ENCODE data around the gene ACVRL1. TPM values are rescaled to one million over a fixed set of nuclear protein-coding genes. Genes with fewer than 3 reads are reported as not detected.

ACVRL1 gene
- total and polyA plus RNA-seq, 9 of the 15 experiments (the other 6 are each of a cell fraction or from before 2014, with no cell fraction given), result 0.07 to 1.4 (median 0.30) TPM

DNA sequence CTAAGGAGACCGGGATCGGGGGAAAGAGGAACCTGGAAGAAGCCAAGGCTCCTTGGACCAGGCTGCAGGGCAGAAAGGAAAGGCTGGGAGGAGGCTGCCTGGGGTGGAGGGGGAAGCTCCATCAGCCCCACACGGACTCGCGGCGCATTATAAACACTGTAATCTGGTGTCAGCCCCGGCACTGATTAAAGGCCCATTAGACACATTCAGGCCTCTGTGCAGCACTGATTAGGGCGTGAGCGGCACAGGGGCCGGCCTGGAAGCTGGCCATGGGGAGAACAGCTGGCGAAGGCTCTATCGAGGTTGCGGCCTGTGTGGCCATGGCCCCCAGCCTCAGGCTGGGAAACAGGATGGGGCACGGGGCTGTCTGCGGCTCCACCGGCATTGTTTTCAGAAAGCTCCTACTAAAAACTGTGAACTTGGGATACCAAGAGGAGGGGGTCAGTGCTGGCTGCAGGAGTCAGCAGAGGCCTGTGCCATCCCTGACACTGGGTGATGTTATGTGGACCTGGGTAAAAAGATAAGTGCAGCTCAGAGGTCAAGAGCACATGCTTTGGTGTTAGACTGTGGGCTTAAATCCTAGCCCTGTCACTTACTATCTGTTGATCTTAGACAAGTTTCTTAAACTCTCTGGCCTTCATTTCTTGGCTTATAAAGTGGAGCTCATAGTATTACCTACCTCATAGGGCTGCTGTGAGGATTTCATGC lies 10.6 kb downstream of the ACVRL1 start (continued):
- TF ChIP-seq FOXK2 (conservative IDR thresholded peaks at IDR 0.05 in 1 of 2, IDR thresholded peaks at IDR 0.05 in 1 of 2; ENCODE audit: low read depth in 2 of 2) (peak in 1 of 2 experiments; percentile 12; a peak in 1 of 4 replicates), HDAC2 (IDR thresholded peaks at IDR 0.05) (peak; percentile 98), KDM1A (IDR thresholded peaks at IDR 0.05) (peak; percentile 99), NBN (IDR thresholded peaks at IDR 0.05; ENCODE audit: low read depth) (0 out of 2 replicates have a peak, but pooled peaks have one; percentile 39), NR2C2 (CRISPR knock-in tag; IDR thresholded peaks at IDR 0.05) (no peak), NR2C2 (tag; IDR thresholded peaks at IDR 0.05) (no peak), MYNN (IDR thresholded peaks at IDR 0.05) (peak; percentile 64; the same call in 1 of the 2 replicates), MYNN (CRISPR knock-in tag; IDR thresholded peaks at IDR 0.05) (no peak), PHF21A (IDR thresholded peaks at IDR 0.05; ENCODE audit: borderline replicate concordance, low read depth) (peak; percentile 83; the same call in 1 of the 2 replicates), NFIC (IDR thresholded peaks at IDR 0.05) (peak; percentile 94), FOXM1 (IDR thresholded peaks at IDR 0.05; ENCODE audit: low read depth) (peak; percentile 76), FOXM1 (CRISPR knock-in tag; IDR thresholded peaks at IDR 0.05; ENCODE audit: low read depth) (no peak), RCOR1 (IDR thresholded peaks at IDR 0.05; ENCODE audit: borderline replicate concordance in 1 of 2, low read depth in 2 of 2, low read length in 2 of 2) (peak; percentile 98 to 100), ZNF143 (CRISPR knock-in tag; IDR thresholded peaks at IDR 0.05) (peak; percentile 25; the same call in 1 of the 2 replicates), ZNF584 (CRISPR knock-in tag; IDR thresholded peaks at IDR 0.05; ENCODE audit: low read depth) (peak; percentile 67; the same call in 1 of the 2 replicates), ZFX (CRISPR knock-in tag; IDR thresholded peaks at IDR 0.05) (peak; percentile 87), ZNF224 (CRISPR knock-in tag; IDR thresholded peaks at IDR 0.05) (no peak), ZNF695 (CRISPR knock-in tag; IDR thresholded peaks at IDR 0.05) (no peak)
- TF ChIP-seq, protein P1, sequence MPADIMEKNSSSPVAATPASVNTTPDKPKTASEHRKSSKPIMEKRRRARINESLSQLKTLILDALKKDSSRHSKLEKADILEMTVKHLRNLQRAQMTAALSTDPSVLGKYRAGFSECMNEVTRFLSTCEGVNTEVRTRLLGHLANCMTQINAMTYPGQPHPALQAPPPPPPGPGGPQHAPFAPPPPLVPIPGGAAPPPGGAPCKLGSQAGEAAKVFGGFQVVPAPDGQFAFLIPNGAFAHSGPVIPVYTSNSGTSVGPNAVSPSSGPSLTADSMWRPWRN (IDR thresholded peaks at IDR 0.05; ENCODE audit: low read depth), result peak; percentile 86
- TF ChIP-seq, protein P2, sequence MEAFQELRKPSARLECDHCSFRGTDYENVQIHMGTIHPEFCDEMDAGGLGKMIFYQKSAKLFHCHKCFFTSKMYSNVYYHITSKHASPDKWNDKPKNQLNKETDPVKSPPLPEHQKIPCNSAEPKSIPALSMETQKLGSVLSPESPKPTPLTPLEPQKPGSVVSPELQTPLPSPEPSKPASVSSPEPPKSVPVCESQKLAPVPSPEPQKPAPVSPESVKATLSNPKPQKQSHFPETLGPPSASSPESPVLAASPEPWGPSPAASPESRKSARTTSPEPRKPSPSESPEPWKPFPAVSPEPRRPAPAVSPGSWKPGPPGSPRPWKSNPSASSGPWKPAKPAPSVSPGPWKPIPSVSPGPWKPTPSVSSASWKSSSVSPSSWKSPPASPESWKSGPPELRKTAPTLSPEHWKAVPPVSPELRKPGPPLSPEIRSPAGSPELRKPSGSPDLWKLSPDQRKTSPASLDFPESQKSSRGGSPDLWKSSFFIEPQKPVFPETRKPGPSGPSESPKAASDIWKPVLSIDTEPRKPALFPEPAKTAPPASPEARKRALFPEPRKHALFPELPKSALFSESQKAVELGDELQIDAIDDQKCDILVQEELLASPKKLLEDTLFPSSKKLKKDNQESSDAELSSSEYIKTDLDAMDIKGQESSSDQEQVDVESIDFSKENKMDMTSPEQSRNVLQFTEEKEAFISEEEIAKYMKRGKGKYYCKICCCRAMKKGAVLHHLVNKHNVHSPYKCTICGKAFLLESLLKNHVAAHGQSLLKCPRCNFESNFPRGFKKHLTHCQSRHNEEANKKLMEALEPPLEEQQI (IDR thresholded peaks at IDR 0.05), result no peak
- TF ChIP-seq, protein P3, sequence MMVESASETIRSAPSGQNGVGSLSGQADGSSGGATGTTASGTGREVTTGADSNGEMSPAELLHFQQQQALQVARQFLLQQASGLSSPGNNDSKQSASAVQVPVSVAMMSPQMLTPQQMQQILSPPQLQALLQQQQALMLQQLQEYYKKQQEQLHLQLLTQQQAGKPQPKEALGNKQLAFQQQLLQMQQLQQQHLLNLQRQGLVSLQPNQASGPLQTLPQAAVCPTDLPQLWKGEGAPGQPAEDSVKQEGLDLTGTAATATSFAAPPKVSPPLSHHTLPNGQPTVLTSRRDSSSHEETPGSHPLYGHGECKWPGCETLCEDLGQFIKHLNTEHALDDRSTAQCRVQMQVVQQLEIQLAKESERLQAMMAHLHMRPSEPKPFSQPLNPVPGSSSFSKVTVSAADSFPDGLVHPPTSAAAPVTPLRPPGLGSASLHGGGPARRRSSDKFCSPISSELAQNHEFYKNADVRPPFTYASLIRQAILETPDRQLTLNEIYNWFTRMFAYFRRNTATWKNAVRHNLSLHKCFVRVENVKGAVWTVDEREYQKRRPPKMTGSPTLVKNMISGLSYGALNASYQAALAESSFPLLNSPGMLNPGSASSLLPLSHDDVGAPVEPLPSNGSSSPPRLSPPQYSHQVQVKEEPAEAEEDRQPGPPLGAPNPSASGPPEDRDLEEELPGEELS (CRISPR knock-in tag; IDR thresholded peaks at IDR 0.05; ENCODE audit: borderline replicate concordance), result 0 out of 2 replicates have a peak, but pooled peaks have one; percentile 22
- TF ChIP-seq, protein P4, sequence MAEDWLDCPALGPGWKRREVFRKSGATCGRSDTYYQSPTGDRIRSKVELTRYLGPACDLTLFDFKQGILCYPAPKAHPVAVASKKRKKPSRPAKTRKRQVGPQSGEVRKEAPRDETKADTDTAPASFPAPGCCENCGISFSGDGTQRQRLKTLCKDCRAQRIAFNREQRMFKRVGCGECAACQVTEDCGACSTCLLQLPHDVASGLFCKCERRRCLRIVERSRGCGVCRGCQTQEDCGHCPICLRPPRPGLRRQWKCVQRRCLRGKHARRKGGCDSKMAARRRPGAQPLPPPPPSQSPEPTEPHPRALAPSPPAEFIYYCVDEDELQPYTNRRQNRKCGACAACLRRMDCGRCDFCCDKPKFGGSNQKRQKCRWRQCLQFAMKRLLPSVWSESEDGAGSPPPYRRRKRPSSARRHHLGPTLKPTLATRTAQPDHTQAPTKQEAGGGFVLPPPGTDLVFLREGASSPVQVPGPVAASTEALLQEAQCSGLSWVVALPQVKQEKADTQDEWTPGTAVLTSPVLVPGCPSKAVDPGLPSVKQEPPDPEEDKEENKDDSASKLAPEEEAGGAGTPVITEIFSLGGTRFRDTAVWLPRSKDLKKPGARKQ (CRISPR knock-in tag; IDR thresholded peaks at IDR 0.05), result no peak
